Activated B cell treated with CpG ODN at 0.5 μM for 24 hours (primary cell): ENCODE data around the gene ALOX12. TPM values are rescaled to one million over a fixed set of nuclear protein-coding genes. Genes with fewer than 3 reads are reported as not detected.
A peak's percentile ranks its signal among the peaks of the same experiment; 100 is the strongest.
"Not testable (repeated sequence)": the region's sequence is repeated elsewhere in the genome, so short reads cannot be mapped to it uniquely, and the experiment has no call there.

ENCODE experiments used
- ATAC-seq: fragments of 200-7000 bp; cut with Tn5 transposase; one replicate; pipeline ENCODE4 v1.10.0; 2021; ENCODE audit warnings: low read depth, mild to moderate bottlenecking, moderate library complexity
- CTCF ChIA-PET: fragments of 350-600 bp; sonication (Branson Sonifier 250); formaldehyde crosslinking; loops from one replicate; lab custom pipeline; 2021; ENCODE audit warnings: antibody characterized with exemption; lab: Charles Lee
- POLR2A ChIA-PET: fragments of 350-600 bp; sonication (Branson Sonifier 250); formaldehyde crosslinking; loops from one replicate; lab custom pipeline; 2021; ENCODE audit warnings: antibody characterized with exemption; lab: Charles Lee
- DNase-seq: peaks from one replicate; pipeline ENCODE4 v3.0.0; 2022
- H3K27ac Mint-ChIP-seq: one replicate; pipeline ENCODE4 v1.8.0; 2020; ENCODE audit warnings: mixed read lengths
- H3K27me3 Mint-ChIP-seq: one replicate; pipeline ENCODE4 v1.8.0; 2021; ENCODE audit warnings: mixed read lengths
- H3K36me3 Mint-ChIP-seq: one replicate; pipeline ENCODE4 v1.8.0; 2021; ENCODE audit warnings: low read depth, mixed read lengths
- H3K4me1 Mint-ChIP-seq: one replicate; pipeline ENCODE4 v1.8.0; 2021; ENCODE audit warnings: mixed read lengths
- H3K4me3 Mint-ChIP-seq: one replicate; pipeline ENCODE4 v1.8.0; 2020; ENCODE audit warnings: mild to moderate bottlenecking, mixed read lengths
- H3K9me3 Mint-ChIP-seq: one replicate; pipeline ENCODE4 v1.8.0; 2020; ENCODE audit warnings: mixed read lengths
- intact Hi-C: fragments of 100-400 bp; cut with micrococcal nuclease; formaldehyde crosslinking; loops from one replicate; pipeline ENCODE4 v1.15.1; 2024
- total RNA-seq: library from RNA; stranded (reverse); gene quantifications from 2 replicates; pipeline ENCODE4 v1.2.3, GENCODE V29; 2022
- TF ChIP-seq, protein P1 (sequence below): fragments of 200-600 bp; IDR thresholded peaks from one replicate; pipeline ENCODE4 v1.8.0; 2022; ENCODE audit warnings: antibody characterized with exemption, mild to moderate bottlenecking

The ALOX12 gene
- total RNA-seq, 1 donor from 2014 or later, result not detected

DNA sequence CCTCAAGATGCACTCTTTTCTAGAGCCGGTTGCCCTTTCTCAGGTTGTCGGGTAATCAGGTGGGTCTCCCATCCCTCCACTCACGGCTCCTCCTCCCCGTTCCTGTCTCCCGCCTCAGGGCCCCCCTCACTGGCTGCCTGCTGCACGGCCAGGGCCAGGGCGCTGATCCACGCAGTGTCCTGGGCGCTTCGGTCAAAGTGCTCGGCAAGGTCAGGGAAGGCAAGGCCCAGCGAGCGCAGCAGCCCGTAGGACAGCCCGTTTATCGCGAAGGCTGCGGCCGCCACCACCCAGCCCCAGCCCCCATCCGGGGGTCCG, 47.3 kb downstream of the ALOX12 start:
- Mint-ChIP-seq H3K9me3 (no peaks in the 10 kb centered on the region), H3K36me3 (no peaks in the 10 kb centered on the region), H3K27ac (no peak overlapping the region), H3K27me3 (no peaks in the 10 kb centered on the region), H3K4me1 (peaks cover 56% of the 10 kb centered on the region), H3K4me3 (peak overlapping the region; percentile 74)
- DNase-seq (no peak), ATAC-seq (peak; percentile 3)
- TF ChIP-seq, protein P1, sequence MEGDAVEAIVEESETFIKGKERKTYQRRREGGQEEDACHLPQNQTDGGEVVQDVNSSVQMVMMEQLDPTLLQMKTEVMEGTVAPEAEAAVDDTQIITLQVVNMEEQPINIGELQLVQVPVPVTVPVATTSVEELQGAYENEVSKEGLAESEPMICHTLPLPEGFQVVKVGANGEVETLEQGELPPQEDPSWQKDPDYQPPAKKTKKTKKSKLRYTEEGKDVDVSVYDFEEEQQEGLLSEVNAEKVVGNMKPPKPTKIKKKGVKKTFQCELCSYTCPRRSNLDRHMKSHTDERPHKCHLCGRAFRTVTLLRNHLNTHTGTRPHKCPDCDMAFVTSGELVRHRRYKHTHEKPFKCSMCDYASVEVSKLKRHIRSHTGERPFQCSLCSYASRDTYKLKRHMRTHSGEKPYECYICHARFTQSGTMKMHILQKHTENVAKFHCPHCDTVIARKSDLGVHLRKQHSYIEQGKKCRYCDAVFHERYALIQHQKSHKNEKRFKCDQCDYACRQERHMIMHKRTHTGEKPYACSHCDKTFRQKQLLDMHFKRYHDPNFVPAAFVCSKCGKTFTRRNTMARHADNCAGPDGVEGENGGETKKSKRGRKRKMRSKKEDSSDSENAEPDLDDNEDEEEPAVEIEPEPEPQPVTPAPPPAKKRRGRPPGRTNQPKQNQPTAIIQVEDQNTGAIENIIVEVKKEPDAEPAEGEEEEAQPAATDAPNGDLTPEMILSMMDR, result no peak
- intact Hi-C loops, result loop anchor here (1.0 to 10.0 kb wide), 2 partner anchors 8 to 542 kb away; partner anchors contain the start of gene MPDU1
- POLR2A ChIA-PET, result interaction anchor here (1.3 to 4.7 kb wide), 7 partner anchors 7 to 644 kb away, joined by 4 to 56 read pairs (median 8); partner anchors contain the start of genes SLC16A13 and TP53
- CTCF ChIA-PET, result interaction anchor here (1.0 to 1.1 kb wide), 2 partner anchors 93 to 201 kb away, joined by 3 to 7 read pairs; no protein-coding TSS in a partner anchor

- H3K36me3 Mint-ChIP-seq, result no peaks in the 10 kb centered on the region
- peaks cover 51% of the 10 kb centered on the region for H3K4me1 Mint-ChIP-seq
- H3K9me3 Mint-ChIP-seq, result no peaks in the 10 kb centered on the region
- ATAC-seq, result peak; percentile 43
- ChIA-PET CTCF (interaction anchor here (1.0 to 3.4 kb wide), 3 partner anchors 93 to 201 kb away, joined by 3 to 29 read pairs (median 7); no protein-coding TSS in a partner anchor), POLR2A (interaction anchor here (0.6 to 4.7 kb wide), 6 partner anchors 7 to 643 kb away, joined by 3 to 56 read pairs (median 4); partner anchors contain the start of genes SLC16A13 and TP53)
- peak within 1 kb of the TSS; percentile 74 for H3K4me3 Mint-ChIP-seq
- TF ChIP-seq, protein P1, result no peak
- H3K27me3 Mint-ChIP-seq, result no peaks in the 10 kb centered on the region
- peak within 1 kb of the TSS; percentile 24 for H3K27ac Mint-ChIP-seq
- intact Hi-C loops, result loop anchor here (1.0 to 10.0 kb wide), 2 partner anchors 8 to 541 kb away; partner anchors contain the start of gene MPDU1
- DNase-seq, result peak; percentile 52
Measured at GRCh38 chr17:7043497-7044198, 47.8 kb downstream of the ALOX12 start, which contains the start of gene SLC16A11. SLC16A11 (minus strand) TSS chr17:7044092; CDS start chr17:7043513, 579 bp downstream.

DNA sequence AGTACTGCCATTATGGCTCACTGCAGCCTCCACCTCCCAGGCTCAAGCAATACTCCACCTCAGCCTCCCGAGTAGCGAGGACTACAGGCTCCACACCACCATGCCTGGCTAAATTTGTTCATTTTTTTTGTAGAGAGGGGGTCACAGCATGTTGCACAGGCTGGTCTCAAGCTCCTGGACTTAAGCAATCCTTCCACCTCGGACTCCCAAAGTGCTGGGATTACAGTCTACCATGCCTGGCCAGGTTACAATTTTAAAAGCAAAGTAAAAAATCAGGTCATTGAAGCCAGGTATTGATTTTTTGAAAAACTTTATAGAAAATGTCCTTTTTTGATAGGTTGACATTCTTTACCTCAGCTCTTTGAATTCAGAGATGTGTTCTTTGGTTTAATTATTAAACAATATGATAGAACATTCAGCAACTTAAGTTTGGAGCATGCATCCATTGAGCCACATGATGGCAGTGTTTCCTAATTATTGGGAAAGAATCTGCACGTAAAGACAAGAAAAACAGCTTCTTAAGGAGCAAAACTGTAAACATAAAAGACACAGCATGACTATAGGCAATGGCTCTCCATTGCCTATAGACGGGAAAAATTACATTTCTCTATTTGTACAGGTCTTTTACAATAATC, 49.8 kb downstream of the ALOX12 start:
- Mint-ChIP-seq H3K27me3 (no peaks in the 10 kb centered on the region), H3K9me3 (no peaks in the 10 kb centered on the region), H3K4me3 (peak overlapping the region; percentile 81), H3K36me3 (no peaks in the 10 kb centered on the region), H3K27ac (peak overlapping the region; percentile 86), H3K4me1 (peaks cover 46% of the 10 kb centered on the region)
- intact Hi-C loops, result loop anchor here (1.0 to 10.0 kb wide), 12 partner anchors 23 to 643 kb away; partner anchors contain the start of genes FGF11, KCTD11, MPDU1 and SLC2A4
- peak; percentile 11 for ATAC-seq
- ChIA-PET CTCF (interaction anchor here (0.5 to 3.4 kb wide), 36 partner anchors 10 to 580 kb away, joined by 3 to 63 read pairs (median 4); partner anchors contain the start of genes ACADVL, ACAP1, BCL6B and DLG4), POLR2A (interaction anchor here (0.6 to 4.7 kb wide), 20 partner anchors 9 to 642 kb away, joined by 3 to 56 read pairs (median 4); partner anchors contain the start of genes RNASEK, SLC16A13, TMEM102 and TP53)
- TF ChIP-seq, protein P1, result no peak
- DNase-seq, result no peak

- peak overlapping the region; percentile 81 for H3K4me3 Mint-ChIP-seq
- TF ChIP-seq, protein P1, result no peak
- peak; percentile 30 for DNase-seq
- H3K9me3 Mint-ChIP-seq, result no peaks in the 10 kb centered on the region
- ATAC-seq, result peak; percentile 9
- no peaks in the 10 kb centered on the region for H3K36me3 Mint-ChIP-seq
- ChIA-PET CTCF (interaction anchor here (0.7 to 3.4 kb wide), 34 partner anchors 11 to 543 kb away, joined by 3 to 63 read pairs (median 4); partner anchors contain the start of genes ACADVL, ACAP1, BCL6B and DLG4), POLR2A (interaction anchor here (0.6 to 4.7 kb wide), 20 partner anchors 10 to 641 kb away, joined by 3 to 56 read pairs (median 4); partner anchors contain the start of genes RNASEK, SLC16A13, TMEM102 and TP53)
- intact Hi-C loops, result loop anchor here (1.0 to 10.0 kb wide), 10 partner anchors 24 to 643 kb away; partner anchors contain the start of genes FGF11, MPDU1, SLC2A4 and TMEM102
- H3K27ac Mint-ChIP-seq, result peak overlapping the region; percentile 86
- H3K4me1 Mint-ChIP-seq, result peaks cover 44% of the 10 kb centered on the region
- no peaks in the 10 kb centered on the region for H3K27me3 Mint-ChIP-seq
Measured at GRCh38 chr17:7046127-7046724, 50.4 kb downstream of the ALOX12 start.

- H3K4me3 Mint-ChIP-seq, result peak overlapping the region; percentile 81
- POLR2A ChIA-PET, result interaction anchor here (0.6 to 4.7 kb wide), 10 partner anchors 10 to 283 kb away, joined by 3 to 56 read pairs (median 4); partner anchors contain the start of genes RNASEK and SLC16A13
- CTCF ChIA-PET, result interaction anchor here (1.1 to 3.4 kb wide), 16 partner anchors 11 to 542 kb away, joined by 3 to 63 read pairs (median 8); partner anchors contain the start of genes BCL6B and SLC16A13
- H3K27ac Mint-ChIP-seq, result peak overlapping the region; percentile 86
- peaks cover 40% of the 10 kb centered on the region for H3K4me1 Mint-ChIP-seq
- intact Hi-C loops, result loop anchor here (1.0 to 10.0 kb wide), 10 partner anchors 25 to 642 kb away; partner anchors contain the start of genes FGF11, MPDU1, SLC2A4 and TMEM102
- not testable (repeated sequence) for H3K27me3 Mint-ChIP-seq, H3K36me3 Mint-ChIP-seq, H3K9me3 Mint-ChIP-seq
- DNase-seq (peak; percentile 48), ATAC-seq (peak; percentile 15)
Measured at GRCh38 chr17:7046725-7047397, 51.0 kb downstream of the ALOX12 start.
